HepG2 (cell line): ENCODE measurements around the gene HOXB5. TPM values are rescaled to one million over a fixed set of nuclear protein-coding genes. Genes with fewer than 3 reads are reported as not detected.

Source experiments
- ARID4A ChIP-seq: sonication (generic); formaldehyde crosslinking; IDR thresholded peaks from 2 replicates; pipeline ENCODE4 v1.5.0; 2020; ENCODE audit warnings: mild to moderate bottlenecking, missing genetic modification reagents, borderline replicate concordance
- HDAC1 ChIP-seq: sonication (generic); formaldehyde crosslinking; IDR thresholded peaks from 2 replicates; pipeline ENCODE4 v1.5.1; 2020; ENCODE audit warnings: mild to moderate bottlenecking, missing genetic modification reagents
- KAT2B ChIP-seq: fragments of 150-350 bp; IDR thresholded peaks from 2 replicates; pipeline ENCODE4 v1.6.1; 2014; ENCODE audit warnings: low read depth, low read length, borderline replicate concordance
- KDM3A ChIP-seq: IDR thresholded peaks from 2 replicates; pipeline ENCODE4 v1.6.1; 2018; ENCODE audit warnings: low read depth, missing compliant biosample characterization
- MXD1 ChIP-seq: sonication (generic); formaldehyde crosslinking; IDR thresholded peaks from 2 replicates; pipeline ENCODE4 v1.4.0; 2020; ENCODE audit warnings: mild to moderate bottlenecking, missing genetic modification reagents
- NFKB2 ChIP-seq: sonication (generic); formaldehyde crosslinking; IDR thresholded peaks from 2 replicates; pipeline ENCODE4 v1.4.0; 2020; ENCODE audit warnings: missing genetic modification reagents, borderline replicate concordance
- POLR2A ChIP-seq, 2 experiments: IDR thresholded peaks; 2 replicates each; pipeline ENCODE4 v1.6.1; 2011; ENCODE audit warnings: low read depth in 2 of 2, low read length in 2 of 2, mild to moderate bottlenecking in 1 of 2, moderate library complexity in 1 of 2; ENCODE audit not compliant: insufficient read depth in 1 of 2
- RXRA ChIP-seq: sonication (generic); formaldehyde crosslinking; IDR thresholded peaks from 2 replicates; pipeline ENCODE4 v1.5.1; 2020; ENCODE audit warnings: missing genetic modification reagents
- SMYD3 ChIP-seq: sonication (generic); formaldehyde crosslinking; IDR thresholded peaks from 2 replicates; pipeline ENCODE4 v1.8.1; 2023; ENCODE audit warnings: mild to moderate bottlenecking, missing genetic modification reagents
- STAG1 ChIP-seq: sonication (generic); formaldehyde crosslinking; IDR thresholded peaks from 2 replicates; pipeline ENCODE4 v1.4.0; 2020; ENCODE audit warnings: missing genetic modification reagents
- SYNCRIP ChIP-seq: fragments of 200-400 bp; formaldehyde crosslinking; IDR thresholded peaks from 2 replicates; pipeline ENCODE4 v1.6.1; 2018; ENCODE audit warnings: mild to moderate bottlenecking, low read depth, low read length; ENCODE audit not compliant: insufficient read depth
- TBP ChIP-seq: sonication (generic); formaldehyde crosslinking; IDR thresholded peaks from 2 replicates; pipeline ENCODE4 v1.5.0; 2020; ENCODE audit warnings: missing genetic modification reagents
- ZFP36L2 ChIP-seq: sonication (generic); formaldehyde crosslinking; IDR thresholded peaks from 2 replicates; pipeline ENCODE4 v1.4.0; 2020; ENCODE audit warnings: missing genetic modification reagents
- ZFY ChIP-seq: sonication (generic); formaldehyde crosslinking; IDR thresholded peaks from 2 replicates; pipeline ENCODE4 v1.4.0; 2020; ENCODE audit warnings: missing genetic modification reagents
- ZNF414 ChIP-seq: sonication (generic); formaldehyde crosslinking; IDR thresholded peaks from 2 replicates; pipeline ENCODE4 v1.5.0; 2020; ENCODE audit warnings: missing genetic modification reagents
- ZNF576 ChIP-seq: sonication (generic); formaldehyde crosslinking; IDR thresholded peaks from 2 replicates; pipeline ENCODE4 v1.4.0; 2020; ENCODE audit warnings: mild to moderate bottlenecking, missing genetic modification reagents
- ZNF598 ChIP-seq: sonication (generic); formaldehyde crosslinking; IDR thresholded peaks from 2 replicates; pipeline ENCODE4 v1.5.1; 2020; ENCODE audit warnings: mild to moderate bottlenecking, missing genetic modification reagents, borderline replicate concordance
- ZNF670 ChIP-seq: sonication (generic); formaldehyde crosslinking; IDR thresholded peaks from 2 replicates; pipeline ENCODE4 v1.8.0; 2022; ENCODE audit warnings: mild to moderate bottlenecking, missing genetic modification reagents, borderline replicate concordance
- ZNF672 ChIP-seq: sonication (generic); formaldehyde crosslinking; IDR thresholded peaks from 2 replicates; pipeline ENCODE4 v1.8.1; 2022; ENCODE audit warnings: missing genetic modification reagents
- ZNF724P ChIP-seq: sonication (generic); formaldehyde crosslinking; IDR thresholded peaks from 2 replicates; pipeline ENCODE4 v1.8.0; 2022; ENCODE audit warnings: missing genetic modification reagents, borderline replicate concordance
- ZNF776 ChIP-seq: sonication (generic); formaldehyde crosslinking; IDR thresholded peaks from 2 replicates; pipeline ENCODE4 v1.4.0; 2020; ENCODE audit warnings: mild to moderate bottlenecking, missing genetic modification reagents
- ZNF879 ChIP-seq: sonication (generic); formaldehyde crosslinking; IDR thresholded peaks from 2 replicates; pipeline ENCODE4 v1.8.1; 2023; ENCODE audit warnings: missing genetic modification reagents
- polyA plus RNA-seq, 8 experiments: library from polyadenylated mRNA; depleted of rRNA in 3 of 8; stranded (reverse) in 7 of 8; unstranded in 1 of 8; fragments of >200 nt; fragmentation: Illumina TruSeq in 4 of 8; extraction: Trizol in 4 of 8; gene quantifications; 2 replicates each; pipeline versions ENCODE4 v1.2.1 to v1.2.3, GENCODE V29; 2011 to 2016; ENCODE audit warnings: low read depth in 4 of 8, missing spikeins in 1 of 8, mixed read lengths in 1 of 8; ENCODE audit not compliant: insufficient read depth in 1 of 8
- total RNA-seq, 5 experiments: library from RNA; depleted of rRNA; stranded (reverse); fragments of >200 nt; fragmentation: Illumina TruSeq; extraction: Trizol; gene quantifications; 2 replicates each; pipeline ENCODE4 v1.2.3, GENCODE V29; 2016; ENCODE audit warnings: low read depth in 1 of 5
- TF ChIP-seq, protein P1 (sequence below): sonication (generic); formaldehyde crosslinking; IDR thresholded peaks from 2 replicates; pipeline ENCODE4 v1.4.0; 2020; ENCODE audit warnings: missing genetic modification reagents

HOXB5 gene
- total and polyA plus RNA-seq, 2 of the 13 experiments (the other 11 are each of a cell fraction or from before 2014, with no cell fraction given) = not detected

GRCh38 chr17:48636177-48637018 is 42.8 kb upstream of the HOXB5 start (continued):
- TF ChIP-seq TBP (CRISPR knock-in tag) (no peak), NFKB2 (peak; percentile 86; the same call in 1 of the 2 replicates), ZNF670 (CRISPR knock-in tag) (no peak), SMYD3 (CRISPR knock-in tag) (no peak), MXD1 (CRISPR knock-in tag) (0 out of 2 replicates have a peak, but pooled peaks have one; percentile 21), STAG1 (peak; percentile 47), KDM3A (CRISPR knock-in tag) (peak; percentile 63; the same call in 1 of the 2 replicates), ZNF576 (CRISPR knock-in tag) (0 out of 2 replicates have a peak, but pooled peaks have one; percentile 36), HDAC1 (CRISPR knock-in tag) (0 out of 2 replicates have a peak, but pooled peaks have one; percentile 37), ZFY (CRISPR knock-in tag) (peak; percentile 89), ARID4A (peak; percentile 30; the same call in 1 of the 2 replicates), ZNF776 (CRISPR knock-in tag) (no peak), SYNCRIP (no peak), ZNF724P (CRISPR knock-in tag) (no peak), KAT2B (no peak), ZFP36L2 (CRISPR knock-in tag) (no peak), ZNF672 (CRISPR knock-in tag) (no peak), RXRA (CRISPR knock-in tag) (0 out of 2 replicates have a peak, but pooled peaks have one; percentile 27), ZNF414 (CRISPR knock-in tag) (no peak), POLR2A (IDR thresholded peaks at IDR 0.05; ENCODE audit: insufficient read depth in 1 of 2, low read depth in 2 of 2, low read length in 2 of 2) (no peak), ZNF879 (CRISPR knock-in tag) (no peak), ZNF598 (CRISPR knock-in tag) (no peak; the same call in 1 of the 2 replicates)
- TF ChIP-seq, protein P1, sequence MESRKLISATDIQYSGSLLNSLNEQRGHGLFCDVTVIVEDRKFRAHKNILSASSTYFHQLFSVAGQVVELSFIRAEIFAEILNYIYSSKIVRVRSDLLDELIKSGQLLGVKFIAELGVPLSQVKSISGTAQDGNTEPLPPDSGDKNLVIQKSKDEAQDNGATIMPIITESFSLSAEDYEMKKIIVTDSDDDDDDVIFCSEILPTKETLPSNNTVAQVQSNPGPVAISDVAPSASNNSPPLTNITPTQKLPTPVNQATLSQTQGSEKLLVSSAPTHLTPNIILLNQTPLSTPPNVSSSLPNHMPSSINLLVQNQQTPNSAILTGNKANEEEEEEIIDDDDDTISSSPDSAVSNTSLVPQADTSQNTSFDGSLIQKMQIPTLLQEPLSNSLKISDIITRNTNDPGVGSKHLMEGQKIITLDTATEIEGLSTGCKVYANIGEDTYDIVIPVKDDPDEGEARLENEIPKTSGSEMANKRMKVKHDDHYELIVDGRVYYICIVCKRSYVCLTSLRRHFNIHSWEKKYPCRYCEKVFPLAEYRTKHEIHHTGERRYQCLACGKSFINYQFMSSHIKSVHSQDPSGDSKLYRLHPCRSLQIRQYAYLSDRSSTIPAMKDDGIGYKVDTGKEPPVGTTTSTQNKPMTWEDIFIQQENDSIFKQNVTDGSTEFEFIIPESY (CRISPR knock-in tag) = no peak; the same call in 1 of the 2 replicates
